KOPT-K1 (cell line): ENCODE data around the gene TGM2.

Experiments used
- H3K27ac ChIP-seq: fragments of 200-600 bp; sonication (generic); 2 replicates; pipeline ENCODE4 v1.5.1; 2016; ENCODE audit warnings: antibody characterized with exemption, mild to moderate bottlenecking, low read depth, low read length; ENCODE audit not compliant: poor library complexity, severe bottlenecking
- H3K36me3 ChIP-seq: fragments of 200-600 bp; sonication (generic); 2 replicates; pipeline ENCODE4 v1.5.1; 2017; ENCODE audit warnings: antibody characterized with exemption, mild to moderate bottlenecking, low read length, moderate library complexity; ENCODE audit not compliant: insufficient read depth
- H3K9me3 ChIP-seq: fragments of 200-600 bp; sonication (generic); 2 replicates; pipeline ENCODE4 v1.5.1; 2017; ENCODE audit warnings: antibody characterized with exemption, low read length, mild to moderate bottlenecking; ENCODE audit not compliant: insufficient read depth, poor library complexity, severe bottlenecking

TGM2 gene

GRCh38 chr20:38173237-38174156 is 8.4 kb upstream of the TGM2 start:
- Histone ChIP-seq H3K27ac (no peak overlapping the region), H3K36me3 (no peaks in the 10 kb centered on the region), H3K9me3 (no peaks in the 10 kb centered on the region)

GRCh38 chr20:38172408-38172807 is 7.3 kb upstream of the TGM2 start:
- H3K36me3 ChIP-seq: no peaks in the 10 kb centered on the region
- H3K9me3 ChIP-seq: no peaks in the 10 kb centered on the region
- H3K27ac ChIP-seq: no peak overlapping the region

- Histone ChIP-seq H3K9me3 (no peaks in the 10 kb centered on the region), H3K36me3 (no peaks in the 10 kb centered on the region), H3K27ac (no peak overlapping the region)
Observed at GRCh38 chr20:38171675-38172043, 6.6 kb upstream of the TGM2 start.

DNA sequence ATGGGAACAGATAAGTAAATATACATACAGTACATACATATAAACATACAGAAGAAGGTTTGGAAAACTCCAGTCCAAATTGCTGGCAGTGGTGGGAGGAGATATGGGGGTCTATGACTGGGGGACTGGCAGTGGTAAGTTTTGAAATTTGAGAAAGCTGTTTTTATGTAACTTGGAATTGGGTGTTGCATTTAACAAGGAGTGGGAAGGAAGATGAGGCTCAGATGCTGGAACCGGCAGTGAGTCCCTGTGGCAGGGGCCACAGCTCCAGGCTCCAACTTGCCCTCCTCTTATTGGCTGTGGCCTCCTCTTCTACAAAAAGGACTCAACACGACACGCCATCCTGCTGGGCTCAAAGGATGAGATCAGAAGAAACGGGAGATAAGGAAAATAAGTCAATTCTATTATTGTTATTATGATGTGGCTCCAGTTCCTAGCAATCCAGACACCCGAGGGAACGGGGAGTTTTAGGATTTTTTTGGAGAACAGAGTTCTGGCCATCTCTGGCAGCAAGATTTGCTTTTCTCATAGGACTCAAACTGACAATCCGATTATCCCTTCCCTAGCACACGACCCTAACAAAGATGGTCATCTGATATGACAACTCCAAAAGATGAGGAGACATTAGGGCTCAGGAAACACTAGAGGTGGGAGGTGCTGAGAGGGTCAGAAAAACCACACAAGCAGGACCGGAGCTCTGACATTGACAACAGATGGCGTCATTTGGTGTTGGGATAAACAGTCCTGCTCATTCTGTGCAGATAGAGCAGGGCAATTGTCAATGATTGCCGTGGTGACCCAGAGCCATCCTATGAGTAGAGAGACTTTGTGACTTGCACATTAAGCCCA is 6.0 kb upstream of the TGM2 start:
- Histone ChIP-seq H3K36me3 (no peaks in the 10 kb centered on the region), H3K9me3 (no peaks in the 10 kb centered on the region), H3K27ac (no peak overlapping the region)

GRCh38 chr20:38170219-38170825 is 5.3 kb upstream of the TGM2 start:
- Histone ChIP-seq H3K9me3 (no peaks in the 10 kb centered on the region), H3K36me3 (no peaks in the 10 kb centered on the region), H3K27ac (no peak overlapping the region)

DNA sequence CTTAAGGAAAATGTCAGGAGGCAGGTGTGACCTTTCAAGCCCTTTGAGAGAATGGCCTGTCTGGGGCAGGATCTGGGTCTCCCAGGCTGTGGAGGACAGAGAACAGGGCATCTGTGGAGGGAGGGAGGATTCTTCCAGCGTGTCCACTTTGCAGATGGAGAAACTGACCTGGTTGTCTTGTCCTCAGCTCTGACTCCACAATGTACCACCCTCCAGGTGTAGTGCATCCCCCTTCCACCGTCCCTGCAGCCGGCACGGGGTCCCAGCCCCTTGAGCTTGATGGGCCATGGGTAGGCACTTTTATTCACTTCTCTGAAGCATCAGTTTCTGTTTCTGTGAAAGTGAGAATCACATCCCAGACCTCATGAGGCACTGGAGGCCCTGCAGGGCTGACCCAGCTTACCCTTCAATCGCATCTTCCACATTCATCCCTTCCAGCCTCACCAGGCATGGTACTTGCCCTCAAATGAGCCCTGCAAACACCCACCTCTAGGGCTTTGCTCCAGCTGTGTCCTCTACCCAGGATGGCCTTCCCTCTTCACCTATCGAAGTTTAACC is 4.6 kb upstream of the TGM2 start:
- no peak overlapping the region for H3K27ac ChIP-seq
- no peaks in the 10 kb centered on the region for H3K9me3 ChIP-seq
- H3K36me3 ChIP-seq: no peaks in the 10 kb centered on the region

DNA sequence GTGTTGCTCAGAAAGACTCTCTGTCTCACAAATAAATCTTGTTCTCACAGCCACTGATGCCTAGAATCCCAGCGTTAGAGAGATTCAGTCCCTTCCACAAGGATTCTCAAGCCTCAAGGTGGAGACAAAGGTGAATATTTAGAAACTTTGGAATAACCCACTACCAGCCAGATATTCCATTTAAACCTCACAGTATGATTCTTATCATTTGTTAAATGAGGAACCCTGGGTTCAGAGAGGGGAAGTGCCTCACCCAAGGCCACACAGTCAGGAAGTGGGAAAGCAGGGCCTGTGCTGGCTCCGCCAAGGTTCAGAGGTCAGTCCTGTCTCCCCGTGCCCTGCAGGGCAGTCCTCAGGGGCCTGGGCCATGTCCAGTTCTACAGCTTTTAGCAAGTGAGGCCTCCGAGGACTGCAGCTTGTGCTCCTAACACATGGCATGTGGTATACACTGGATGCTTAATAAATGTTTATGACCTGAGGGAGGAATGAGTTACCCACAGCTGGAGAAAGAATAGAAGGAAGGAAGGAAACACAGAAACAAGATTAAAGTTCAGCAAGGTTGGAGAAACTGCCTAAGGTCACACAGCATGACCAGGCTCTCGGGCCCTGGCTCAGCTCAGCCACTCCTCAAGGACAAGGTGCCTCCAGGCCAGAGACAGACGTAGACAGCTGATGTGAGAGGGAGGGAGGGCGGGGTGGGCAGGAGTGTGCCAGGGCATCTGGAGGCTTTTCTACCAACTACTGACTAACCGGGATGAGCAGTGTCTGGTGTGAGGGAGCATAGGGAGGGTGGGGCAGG is 3.9 kb upstream of the TGM2 start:
- H3K36me3 ChIP-seq: no peaks in the 10 kb centered on the region
- H3K9me3 ChIP-seq: no peaks in the 10 kb centered on the region
- no peak overlapping the region for H3K27ac ChIP-seq

- H3K27ac ChIP-seq: no peak overlapping the region
- H3K9me3 ChIP-seq: no peaks in the 10 kb centered on the region
- H3K36me3 ChIP-seq: no peaks in the 10 kb centered on the region
Observed at GRCh38 chr20:38167851-38168760, 3.0 kb upstream of the TGM2 start.

GRCh38 chr20:38167328-38167850 is 2.3 kb upstream of the TGM2 start:
- H3K9me3 ChIP-seq: no peaks in the 10 kb centered on the region
- no peaks in the 10 kb centered on the region for H3K36me3 ChIP-seq
- H3K27ac ChIP-seq: no peak overlapping the region

DNA sequence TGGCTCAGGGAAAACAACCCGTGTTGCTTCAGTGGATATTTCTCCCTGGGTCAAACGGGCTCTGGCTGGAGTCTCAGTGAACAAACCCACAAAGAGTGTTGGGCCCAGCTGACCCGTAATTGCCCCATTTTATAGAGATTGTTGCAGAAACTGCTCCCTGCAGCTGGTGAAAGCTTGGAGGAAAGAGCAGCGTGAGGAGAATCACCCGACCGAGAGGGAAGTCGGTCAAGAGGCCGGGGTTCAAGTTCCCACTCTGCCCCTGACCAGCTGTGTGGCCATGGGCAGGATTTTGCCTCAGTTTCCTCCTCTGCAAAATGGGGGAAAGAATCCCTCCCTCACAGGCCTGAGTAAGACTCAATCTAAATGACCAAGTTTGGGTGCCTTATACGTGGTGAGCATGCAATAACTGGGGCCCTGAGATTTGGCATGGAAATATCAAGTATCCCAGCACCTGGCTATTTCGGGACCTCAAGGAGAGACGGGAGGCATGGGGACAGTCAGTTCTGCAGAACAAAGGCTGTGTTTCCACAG is 1.7 kb upstream of the TGM2 start:
- H3K36me3 ChIP-seq: no peaks in the 10 kb centered on the region
- H3K27ac ChIP-seq: no peak overlapping the region

DNA sequence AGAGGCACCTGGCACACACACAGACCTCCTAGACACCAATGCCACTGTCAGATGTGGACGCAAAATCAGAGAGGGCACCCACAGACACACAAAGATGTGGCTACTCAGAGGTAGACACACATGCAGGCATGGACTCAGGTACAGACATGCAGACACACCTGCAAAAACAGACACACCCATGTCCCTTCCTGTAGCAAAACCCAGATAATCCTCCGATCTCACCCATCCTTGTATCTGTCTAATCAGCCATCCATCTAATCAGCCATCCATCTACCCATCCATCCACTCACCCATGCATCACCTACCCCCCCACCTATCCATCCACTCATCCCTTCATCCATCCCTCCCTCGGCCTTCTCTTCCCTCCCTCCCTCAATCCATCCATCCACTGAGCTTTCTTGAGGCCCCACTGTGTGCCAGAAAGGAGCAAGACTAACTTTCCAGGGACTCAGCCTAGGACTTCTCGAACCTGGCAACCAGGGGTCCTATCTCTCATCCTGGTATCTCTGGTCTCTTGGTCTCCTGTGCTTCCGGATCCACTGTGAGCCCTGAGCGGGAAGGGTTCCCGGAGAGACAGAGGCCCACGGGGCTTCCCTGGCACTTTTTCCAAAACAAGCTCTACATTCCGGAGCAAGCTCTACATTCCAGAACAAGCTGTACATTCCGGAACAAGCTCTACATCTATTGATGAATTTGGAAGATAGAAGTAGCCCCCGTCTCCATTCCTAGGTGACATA is 1.1 kb upstream of the TGM2 start:
- H3K9me3 ChIP-seq: no peaks in the 10 kb centered on the region
- H3K36me3 ChIP-seq: no peaks in the 10 kb centered on the region
- no peak overlapping the region for H3K27ac ChIP-seq

More for the DNA sequence above, 1.7 kb upstream of the TGM2 start:
- no peaks in the 10 kb centered on the region for H3K9me3 ChIP-seq

GRCh38 chr20:38164624-38165088 is 414 bp downstream of the TGM2 start:
- no peaks in the 10 kb centered on the region for H3K9me3 ChIP-seq
- H3K27ac ChIP-seq: no peak overlapping the region

More at GRCh38 chr20:38164624-38165088, 414 bp downstream of the TGM2 start:
- no peaks in the 10 kb centered on the region for H3K36me3 ChIP-seq
